ENCODE data around the gene ABCA4. TPM values are rescaled to one million over a fixed set of nuclear protein-coding genes. Genes with fewer than 3 reads are reported as not detected.

The ABCA4 gene
- total RNA-seq, 1 donor from 2014 or later, result 1.2 TPM

DNA sequence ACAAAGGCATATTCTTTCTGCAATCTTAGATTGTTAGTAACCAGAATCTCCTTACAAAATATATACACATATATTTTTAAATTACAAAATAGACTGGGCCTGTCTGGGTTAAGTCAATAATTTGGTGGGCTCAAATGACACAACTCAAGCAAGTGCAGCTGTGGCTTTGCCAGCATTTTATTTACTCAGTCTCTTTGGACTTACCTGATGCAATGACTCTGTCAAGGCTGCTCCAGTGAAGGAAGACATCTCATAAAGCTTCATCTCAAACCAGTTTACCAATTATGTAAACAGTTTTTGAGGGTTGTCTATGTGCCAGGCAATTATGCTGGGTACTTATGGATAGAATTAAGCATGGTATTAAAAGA lies 22.8 kb upstream of the ABCA4 start:
- H3K4me2 ChIP-seq, result no peak overlapping the region
- Mint-ChIP-seq H3K27ac (no peak overlapping the region), H3K27me3 (ENCODE audit: insufficient read depth, low read depth) (no peaks in the 10 kb centered on the region), H3K4me3 (no peak overlapping the region), H3K4me1 (no peaks in the 10 kb centered on the region), H3K9me3 (peaks cover 6% of the 10 kb centered on the region), H3K36me3 (no peaks in the 10 kb centered on the region)
- TF ChIP-seq, protein P1, sequence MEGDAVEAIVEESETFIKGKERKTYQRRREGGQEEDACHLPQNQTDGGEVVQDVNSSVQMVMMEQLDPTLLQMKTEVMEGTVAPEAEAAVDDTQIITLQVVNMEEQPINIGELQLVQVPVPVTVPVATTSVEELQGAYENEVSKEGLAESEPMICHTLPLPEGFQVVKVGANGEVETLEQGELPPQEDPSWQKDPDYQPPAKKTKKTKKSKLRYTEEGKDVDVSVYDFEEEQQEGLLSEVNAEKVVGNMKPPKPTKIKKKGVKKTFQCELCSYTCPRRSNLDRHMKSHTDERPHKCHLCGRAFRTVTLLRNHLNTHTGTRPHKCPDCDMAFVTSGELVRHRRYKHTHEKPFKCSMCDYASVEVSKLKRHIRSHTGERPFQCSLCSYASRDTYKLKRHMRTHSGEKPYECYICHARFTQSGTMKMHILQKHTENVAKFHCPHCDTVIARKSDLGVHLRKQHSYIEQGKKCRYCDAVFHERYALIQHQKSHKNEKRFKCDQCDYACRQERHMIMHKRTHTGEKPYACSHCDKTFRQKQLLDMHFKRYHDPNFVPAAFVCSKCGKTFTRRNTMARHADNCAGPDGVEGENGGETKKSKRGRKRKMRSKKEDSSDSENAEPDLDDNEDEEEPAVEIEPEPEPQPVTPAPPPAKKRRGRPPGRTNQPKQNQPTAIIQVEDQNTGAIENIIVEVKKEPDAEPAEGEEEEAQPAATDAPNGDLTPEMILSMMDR (IDR thresholded peaks at IDR 0.05), result no peak
- TF ChIP-seq EZH2phosphoT487 (IDR thresholded peaks at IDR 0.05) (no peak), EZH2 (IDR thresholded peaks at IDR 0.05) (no peak)
- H3K27me3 ChIP-seq, result no peaks in the 10 kb centered on the region
- H3K9ac ChIP-seq, result no peak overlapping the region
- no peaks in the 10 kb centered on the region for H3K36me3 ChIP-seq
- H4K20me1 ChIP-seq (ENCODE audit: low read depth), result no peaks in the 10 kb centered on the region
- H2AFZ ChIP-seq (replicated peaks), result no peak overlapping the region
- no peaks in the 10 kb centered on the region for H3K9me3 ChIP-seq (ENCODE audit: low read depth)
- H3K79me2 ChIP-seq (ENCODE audit: low read depth), result no peaks in the 10 kb centered on the region
- no peak overlapping the region for H3K27ac ChIP-seq
- H3K4me3 ChIP-seq, result no peak overlapping the region
- H3K4me1 ChIP-seq, result peaks cover 8% of the 10 kb centered on the region
- H3F3A ChIP-seq (ENCODE audit: low read depth), result no peaks in the 10 kb centered on the region
- DNase-seq (ENCODE audit: low spot score), result no peak

DNA sequence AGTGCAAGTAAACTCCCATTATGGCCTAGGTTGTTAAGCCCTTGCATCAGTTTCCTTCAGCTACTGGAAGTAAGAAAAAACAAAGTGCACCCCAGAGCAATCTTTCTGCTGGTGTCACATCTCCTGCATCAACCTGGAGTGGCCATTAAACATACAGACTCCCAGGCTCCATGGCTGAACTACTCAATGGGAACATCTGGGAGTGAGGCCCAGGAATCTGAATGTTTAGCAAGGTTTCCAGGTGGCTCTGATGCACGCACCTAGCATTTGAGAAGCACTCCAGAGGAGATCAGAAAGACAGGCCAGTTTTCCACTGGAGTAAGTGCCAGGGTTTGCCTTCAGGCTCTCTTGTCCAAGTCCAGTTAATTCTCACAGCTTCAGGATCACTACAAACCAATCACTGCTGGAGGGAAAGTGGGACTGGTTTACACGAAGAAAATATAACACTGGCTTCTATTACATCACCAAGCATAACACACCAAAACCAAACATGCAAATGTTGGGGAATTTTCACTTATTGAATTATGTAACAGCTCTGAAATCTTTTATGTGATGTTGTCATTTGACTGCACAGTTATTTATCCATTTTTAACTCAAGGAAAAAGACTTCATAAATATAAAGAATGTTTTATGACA lies 22.3 kb upstream of the ABCA4 start:
- Histone ChIP-seq H3K79me2 (ENCODE audit: low read depth) (no peaks in the 10 kb centered on the region), H3K27ac (no peak overlapping the region), H4K20me1 (ENCODE audit: low read depth) (no peaks in the 10 kb centered on the region), H3F3A (ENCODE audit: low read depth) (no peaks in the 10 kb centered on the region), H3K9ac (no peak overlapping the region), H3K4me1 (peaks cover 7% of the 10 kb centered on the region), H3K36me3 (no peaks in the 10 kb centered on the region), H3K9me3 (ENCODE audit: low read depth) (no peaks in the 10 kb centered on the region), H2AFZ (replicated peaks) (no peak overlapping the region), H3K27me3 (no peaks in the 10 kb centered on the region), H3K4me2 (no peak overlapping the region), H3K4me3 (no peak overlapping the region)
- H3K4me1 Mint-ChIP-seq, result no peaks in the 10 kb centered on the region
- peaks cover 6% of the 10 kb centered on the region for H3K9me3 Mint-ChIP-seq
- no peaks in the 10 kb centered on the region for H3K27me3 Mint-ChIP-seq (ENCODE audit: insufficient read depth, low read depth)
- no peaks in the 10 kb centered on the region for H3K36me3 Mint-ChIP-seq
- H3K4me3 Mint-ChIP-seq, result no peak overlapping the region
- no peak for TF ChIP-seq EZH2 (IDR thresholded peaks at IDR 0.05)
- TF ChIP-seq EZH2phosphoT487 (IDR thresholded peaks at IDR 0.05), result no peak
- TF ChIP-seq, protein P1 (IDR thresholded peaks at IDR 0.05), result no peak
- H3K27ac Mint-ChIP-seq, result no peak overlapping the region
- DNase-seq (ENCODE audit: low spot score), result no peak

DNA sequence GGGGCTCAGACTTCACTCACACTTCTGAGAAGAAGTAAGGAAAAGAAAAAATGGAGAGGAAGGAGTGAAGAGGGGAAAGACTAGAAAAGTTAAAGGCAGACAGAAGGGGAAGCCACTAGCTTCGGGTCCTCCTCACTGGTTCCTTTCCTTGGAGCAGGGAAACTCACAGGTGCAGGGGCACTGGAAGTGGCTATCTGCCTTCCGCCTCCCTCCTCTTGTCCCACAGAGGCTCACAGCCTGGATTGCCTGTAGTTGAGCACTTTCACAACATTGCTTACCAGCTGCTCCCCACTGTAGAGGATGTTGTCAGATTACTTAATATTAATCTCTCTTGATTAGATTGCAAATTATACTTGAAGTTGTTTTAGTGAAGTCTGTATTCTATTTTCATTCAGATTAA lies 21.6 kb upstream of the ABCA4 start:
- Histone ChIP-seq H3K36me3 (no peaks in the 10 kb centered on the region), H4K20me1 (ENCODE audit: low read depth) (no peaks in the 10 kb centered on the region), H3K4me3 (no peak overlapping the region), H3K4me2 (no peak overlapping the region), H2AFZ (replicated peaks) (peak overlapping the region; percentile 69), H3K9me3 (ENCODE audit: low read depth) (no peaks in the 10 kb centered on the region), H3K27me3 (no peaks in the 10 kb centered on the region), H3K27ac (no peak overlapping the region), H3K79me2 (ENCODE audit: low read depth) (no peaks in the 10 kb centered on the region), H3K4me1 (peaks cover 7% of the 10 kb centered on the region), H3F3A (ENCODE audit: low read depth) (no peaks in the 10 kb centered on the region), H3K9ac (no peak overlapping the region)
- DNase-seq (ENCODE audit: low spot score), result no peak
- no peak overlapping the region for H3K27ac Mint-ChIP-seq
- TF ChIP-seq EZH2 (IDR thresholded peaks at IDR 0.05) (no peak), EZH2phosphoT487 (IDR thresholded peaks at IDR 0.05) (no peak)
- TF ChIP-seq, protein P1 (IDR thresholded peaks at IDR 0.05), result no peak
- H3K9me3 Mint-ChIP-seq, result peaks cover 6% of the 10 kb centered on the region
- H3K27me3 Mint-ChIP-seq (ENCODE audit: insufficient read depth, low read depth), result no peaks in the 10 kb centered on the region
- H3K4me1 Mint-ChIP-seq, result no peaks in the 10 kb centered on the region
- H3K36me3 Mint-ChIP-seq, result no peaks in the 10 kb centered on the region
- H3K4me3 Mint-ChIP-seq, result no peak overlapping the region

Data from neural progenitor cell (in vitro differentiated cells).